TTC549 (cell line): Measurements from ENCODE around the gene EFNA5.

Experiments used
- FAIRE-seq: peaks from 2 replicates; lab custom pipeline; 2012; peaks lifted over from hg19 to GRCh38; lab: Jason Lieb, UNC

EFNA5 gene

GRCh38 chr5:107639990-107640389 is 30.7 kb downstream of the EFNA5 start:
- FAIRE-seq, result no peak

- FAIRE-seq, result no peak
Measured at GRCh38 chr5:107636555-107636954, 34.2 kb downstream of the EFNA5 start.

GRCh38 chr5:107636068-107636467 is 34.7 kb downstream of the EFNA5 start:
- FAIRE-seq, result no peak

GRCh38 chr5:107634981-107635848 is 35.5 kb downstream of the EFNA5 start:
- FAIRE-seq, result no peak

GRCh38 chr5:107633171-107633901 is 37.4 kb downstream of the EFNA5 start:
- FAIRE-seq, result no peak

GRCh38 chr5:107631805-107632362 is 38.9 kb downstream of the EFNA5 start:
- no peak for FAIRE-seq

- no peak for FAIRE-seq
Measured at GRCh38 chr5:107630184-107630583, 40.6 kb downstream of the EFNA5 start.

GRCh38 chr5:107624235-107624634 is 46.5 kb downstream of the EFNA5 start:
- no peak for FAIRE-seq

- no peak for FAIRE-seq
Measured at GRCh38 chr5:107621089-107621488, 49.6 kb downstream of the EFNA5 start.

GRCh38 chr5:107619781-107620180 is 51.0 kb downstream of the EFNA5 start:
- FAIRE-seq, result no peak

GRCh38 chr5:107618242-107618641 is 52.5 kb downstream of the EFNA5 start:
- FAIRE-seq, result no peak

- no peak for FAIRE-seq
Measured at GRCh38 chr5:107617052-107617451, 53.7 kb downstream of the EFNA5 start.

GRCh38 chr5:107616213-107616612 is 54.5 kb downstream of the EFNA5 start:
- FAIRE-seq, result no peak

GRCh38 chr5:107615299-107615817 is 55.4 kb downstream of the EFNA5 start:
- FAIRE-seq, result no peak

- FAIRE-seq, result no peak
Measured at GRCh38 chr5:107612541-107612940, 58.2 kb downstream of the EFNA5 start.

- no peak for FAIRE-seq
Measured at GRCh38 chr5:107610798-107611197, 59.9 kb downstream of the EFNA5 start.

- FAIRE-seq, result no peak
Measured at GRCh38 chr5:107607671-107608345, 62.9 kb downstream of the EFNA5 start.

GRCh38 chr5:107607196-107607595 is 63.5 kb downstream of the EFNA5 start:
- no peak for FAIRE-seq

- no peak for FAIRE-seq
Measured at GRCh38 chr5:107605596-107606125, 65.1 kb downstream of the EFNA5 start.

GRCh38 chr5:107604990-107605389 is 65.7 kb downstream of the EFNA5 start:
- FAIRE-seq, result no peak

- no peak for FAIRE-seq
Measured at GRCh38 chr5:107604146-107604910, 66.4 kb downstream of the EFNA5 start.
